CD4-positive, alpha-beta T cell treated with Interferon gamma for 1 hour (primary cell): ENCODE measurements around the gene ANO9.
A peak's percentile ranks its signal among the peaks of the same experiment; 100 is the strongest.
"Not testable (repeated sequence)": the region's sequence is repeated elsewhere in the genome, so short reads cannot be mapped to it uniquely, and the experiment has no call there.

Experiments
- DNase-seq: peaks from one replicate; pipeline ENCODE4 v3.0.0-alpha.2; 2020

ANO9 gene

GRCh38 chr11:433641-434040 lies 8.2 kb downstream of the ANO9 start:
- DNase-seq, result no peak

- DNase-seq, result no peak
These were observed 8.7 kb downstream of the ANO9 start for GRCh38 chr11:433111-433510.

GRCh38 chr11:432501-433100 lies 9.2 kb downstream of the ANO9 start:
- no peak for DNase-seq

- no peak for DNase-seq
These were observed 9.9 kb downstream of the ANO9 start for GRCh38 chr11:431921-432320.

GRCh38 chr11:429931-430456 lies 11.8 kb downstream of the ANO9 start:
- no peak for DNase-seq

GRCh38 chr11:429391-429790 lies 12.4 kb downstream of the ANO9 start:
- no peak for DNase-seq

GRCh38 chr11:428295-428694 lies 13.5 kb downstream of the ANO9 start:
- no peak for DNase-seq

- no peak for DNase-seq
These were observed 15.0 kb downstream of the ANO9 start for GRCh38 chr11:426851-427250.

- DNase-seq, result no peak
These were observed 16.5 kb downstream of the ANO9 start for GRCh38 chr11:425301-425700.

- not testable (repeated sequence) for DNase-seq
These were observed 17.0 kb downstream of the ANO9 start for GRCh38 chr11:424766-425165.

GRCh38 chr11:424232-424631 lies 17.6 kb downstream of the ANO9 start:
- DNase-seq, result no peak

- no peak for DNase-seq
These were observed 19.6 kb downstream of the ANO9 start for GRCh38 chr11:422249-422656.

- DNase-seq, result no peak
These were observed 20.9 kb downstream of the ANO9 start for GRCh38 chr11:420911-421321.

- DNase-seq, result no peak
These were observed 21.5 kb downstream of the ANO9 start for GRCh38 chr11:420054-420910.

- no peak for DNase-seq
These were observed 22.4 kb downstream of the ANO9 start for GRCh38 chr11:419248-420005.

- no peak for DNase-seq
These were observed 23.2 kb downstream of the ANO9 start for GRCh38 chr11:418343-419247.

GRCh38 chr11:417652-418342 lies 24.0 kb downstream of the ANO9 start:
- DNase-seq, result no peak

- peak; percentile 23 for DNase-seq
These were observed 24.8 kb downstream of the ANO9 start for GRCh38 chr11:416757-417621.

- no peak for DNase-seq
These were observed 25.6 kb downstream of the ANO9 start for GRCh38 chr11:416051-416756.

- DNase-seq, result no peak
These were observed 26.2 kb downstream of the ANO9 start for GRCh38 chr11:415640-416041.
